OCI-LY7 (cell line): Measurements from ENCODE around the gene FNDC1.

Experiments
- EZH2phosphoT487 ChIP-seq: fragments of 200-600 bp; sonication (generic); IDR thresholded peaks from 2 replicates; pipeline ENCODE4 v1.6.1; 2018; ENCODE audit warnings: low read depth, borderline replicate concordance, mild to moderate bottlenecking, mixed run types, antibody characterized with exemption, low read length, moderate library complexity, mixed read lengths
- TF ChIP-seq, protein P1 (sequence below): fragments of 200-600 bp; sonication (generic); conservative IDR thresholded peaks from 2 replicates; pipeline ENCODE4 v1.5.1; 2014; ENCODE audit warnings: mild to moderate bottlenecking, antibody characterized with exemption, low read length, moderate library complexity, mixed read lengths

DNA sequence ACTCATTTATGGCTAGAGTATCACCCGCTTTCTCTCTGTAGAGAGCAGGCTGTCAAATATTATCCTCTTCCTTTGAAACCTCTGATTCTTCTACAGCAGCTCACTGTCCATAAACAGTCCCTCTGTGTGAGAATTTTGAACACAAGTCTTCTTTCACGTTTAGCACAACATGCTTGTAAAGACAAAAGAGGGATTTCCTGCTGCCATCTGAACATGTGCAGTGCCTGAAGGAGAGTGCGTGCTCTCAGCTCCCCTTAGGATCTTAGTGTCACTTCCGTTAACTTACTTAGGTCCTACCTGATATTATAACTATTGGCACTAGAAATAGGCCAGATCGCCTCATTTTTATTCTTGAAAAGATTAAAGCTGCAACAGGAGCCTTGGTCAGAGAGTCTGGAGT is 50.9 kb downstream of the FNDC1 start:
- TF ChIP-seq, protein P1, sequence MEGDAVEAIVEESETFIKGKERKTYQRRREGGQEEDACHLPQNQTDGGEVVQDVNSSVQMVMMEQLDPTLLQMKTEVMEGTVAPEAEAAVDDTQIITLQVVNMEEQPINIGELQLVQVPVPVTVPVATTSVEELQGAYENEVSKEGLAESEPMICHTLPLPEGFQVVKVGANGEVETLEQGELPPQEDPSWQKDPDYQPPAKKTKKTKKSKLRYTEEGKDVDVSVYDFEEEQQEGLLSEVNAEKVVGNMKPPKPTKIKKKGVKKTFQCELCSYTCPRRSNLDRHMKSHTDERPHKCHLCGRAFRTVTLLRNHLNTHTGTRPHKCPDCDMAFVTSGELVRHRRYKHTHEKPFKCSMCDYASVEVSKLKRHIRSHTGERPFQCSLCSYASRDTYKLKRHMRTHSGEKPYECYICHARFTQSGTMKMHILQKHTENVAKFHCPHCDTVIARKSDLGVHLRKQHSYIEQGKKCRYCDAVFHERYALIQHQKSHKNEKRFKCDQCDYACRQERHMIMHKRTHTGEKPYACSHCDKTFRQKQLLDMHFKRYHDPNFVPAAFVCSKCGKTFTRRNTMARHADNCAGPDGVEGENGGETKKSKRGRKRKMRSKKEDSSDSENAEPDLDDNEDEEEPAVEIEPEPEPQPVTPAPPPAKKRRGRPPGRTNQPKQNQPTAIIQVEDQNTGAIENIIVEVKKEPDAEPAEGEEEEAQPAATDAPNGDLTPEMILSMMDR, result no peak
- no peak for TF ChIP-seq EZH2phosphoT487
